HG03520 (cell line): ENCODE results near the gene FAM204A.

Source experiments
- ATAC-seq: cut with Tn5 transposase; IDR thresholded peaks from one replicate; pipeline ENCODE4 v1.9.1; 2021; ENCODE audit warnings: mild to moderate bottlenecking, moderate library complexity; ENCODE audit not compliant: unreplicated experiment

The FAM204A gene

DNA sequence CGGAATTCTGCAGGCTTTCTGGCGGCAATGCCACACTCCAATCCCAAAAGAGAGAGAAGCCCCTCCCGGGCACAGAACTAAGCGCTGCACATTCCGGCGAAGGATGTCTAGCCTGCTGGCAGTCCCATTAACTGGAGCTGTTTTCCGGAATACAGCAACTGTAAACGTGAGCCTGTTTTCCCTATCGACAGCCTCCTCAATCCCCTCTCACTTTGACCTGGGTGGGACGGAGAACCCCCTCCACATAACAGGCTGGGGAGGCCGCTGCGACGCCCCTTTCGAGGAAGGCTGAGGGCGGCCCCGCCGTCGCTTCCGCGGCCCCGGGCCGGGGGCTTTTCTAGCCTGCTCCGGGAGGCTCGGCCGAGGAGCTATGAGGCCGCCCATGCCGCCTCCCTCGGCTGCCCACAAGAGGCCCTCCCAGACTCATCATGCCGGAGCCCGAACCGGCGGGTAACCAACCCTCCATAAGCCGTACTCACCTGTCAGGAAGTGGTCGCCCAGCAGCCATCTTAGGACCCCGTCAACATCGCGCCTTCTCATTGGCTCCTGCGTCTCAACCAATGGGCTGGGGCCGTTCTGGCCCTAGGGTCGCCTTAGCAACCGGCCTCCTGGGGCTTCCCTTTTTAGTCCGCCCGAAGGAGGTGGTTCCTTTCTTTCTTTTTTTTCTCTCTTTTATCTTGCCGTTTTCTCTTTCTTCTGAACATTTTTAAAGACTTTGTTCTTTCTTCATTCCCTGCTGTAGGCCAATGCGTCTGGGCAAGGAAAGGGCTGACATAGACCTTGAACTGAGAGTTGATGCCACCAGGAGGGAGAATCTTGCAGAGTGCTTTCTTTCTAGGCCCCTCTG, at the start of gene FAM204A:
Gene FAM204A, minus strand, starts transcription at position 534 of the 847 bp plus-strand sequence. CDS start 5,909 bp downstream, outside the sequence.
- ATAC-seq = peak; percentile 100

GRCh38 chr10:118383699-118384098, 41.6 kb upstream of the FAM204A start:
- no peak for ATAC-seq

DNA sequence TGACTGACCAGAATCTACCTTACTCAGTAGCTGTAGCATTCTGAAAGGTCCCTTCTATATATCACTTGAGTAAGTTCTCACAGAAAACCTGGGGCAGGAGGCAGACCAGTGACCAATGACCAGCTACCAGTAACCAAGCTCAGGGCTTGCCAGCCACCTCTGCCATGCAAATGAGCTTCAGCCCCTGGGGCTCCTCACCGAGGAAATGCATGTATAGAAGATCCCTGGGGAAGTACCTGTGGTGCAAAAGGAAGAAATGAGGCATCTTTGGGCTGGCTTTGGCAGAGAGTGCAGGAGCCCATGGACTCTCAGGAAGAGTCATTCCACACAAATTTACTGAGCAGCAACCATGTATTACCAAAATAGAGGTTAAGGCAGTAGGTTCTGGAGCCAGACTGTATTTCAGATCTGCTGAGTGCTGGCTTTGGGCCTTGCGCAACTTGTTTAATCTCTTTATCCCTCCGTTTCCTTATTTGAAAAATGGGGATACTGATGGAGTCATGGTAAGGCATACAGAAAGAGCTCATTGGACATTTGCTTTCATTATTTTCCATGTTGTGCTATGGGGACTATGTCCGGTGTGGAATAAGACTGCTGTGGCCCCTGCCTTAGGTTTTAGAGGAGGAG, 41.1 kb upstream of the FAM204A start:
- no peak for ATAC-seq

DNA sequence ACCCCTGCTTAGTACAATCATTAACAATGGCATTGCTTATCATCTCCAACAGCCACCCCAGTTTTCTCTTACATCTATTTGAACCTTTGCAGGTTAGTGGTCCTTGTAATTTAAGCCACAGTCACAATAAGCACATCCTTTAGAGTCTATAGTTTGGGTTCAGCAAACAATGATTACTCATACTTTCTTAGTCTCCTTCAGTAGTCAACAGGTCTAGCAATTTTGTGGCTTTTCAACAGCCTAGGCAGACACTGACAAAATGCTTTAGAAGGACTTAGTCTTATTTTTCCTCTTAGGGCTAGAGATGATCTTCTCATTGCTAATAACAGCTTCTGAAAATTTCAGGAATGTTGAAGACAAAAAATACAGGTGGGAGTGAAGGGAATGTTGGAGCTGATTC, 32.3 kb upstream of the FAM204A start:
- no peak for ATAC-seq

- no peak for ATAC-seq
Observed at GRCh38 chr10:118373786-118374185, 31.7 kb upstream of the FAM204A start.

GRCh38 chr10:118370499-118370898, 28.4 kb upstream of the FAM204A start:
- ATAC-seq = no peak

DNA sequence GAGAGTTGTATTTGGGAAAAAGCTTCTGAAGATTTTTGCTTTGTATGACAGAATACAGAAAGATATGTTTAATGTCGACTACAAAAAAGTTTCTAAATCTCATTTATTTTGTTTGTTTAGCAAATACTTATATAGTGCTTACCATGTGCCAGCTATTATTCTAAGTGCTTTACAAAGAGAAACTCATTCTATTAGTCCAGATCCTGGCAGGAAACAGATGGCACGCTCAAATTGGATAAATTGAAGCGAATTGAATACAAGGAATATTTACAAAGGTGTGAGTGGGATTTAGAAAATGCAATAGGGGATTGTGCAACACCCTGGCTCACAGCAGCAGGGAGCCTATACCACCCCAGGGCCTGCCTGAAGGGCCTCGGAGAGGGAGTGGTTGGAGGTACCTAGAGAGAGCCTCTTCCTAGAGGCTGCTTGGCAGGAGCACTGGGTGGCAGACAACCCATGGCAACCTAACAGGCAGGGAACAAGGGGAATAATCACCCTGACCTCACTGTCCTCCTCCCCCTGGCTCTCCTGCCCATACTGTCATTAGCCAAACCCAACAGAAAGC, 27.6 kb upstream of the FAM204A start:
- ATAC-seq = no peak

DNA sequence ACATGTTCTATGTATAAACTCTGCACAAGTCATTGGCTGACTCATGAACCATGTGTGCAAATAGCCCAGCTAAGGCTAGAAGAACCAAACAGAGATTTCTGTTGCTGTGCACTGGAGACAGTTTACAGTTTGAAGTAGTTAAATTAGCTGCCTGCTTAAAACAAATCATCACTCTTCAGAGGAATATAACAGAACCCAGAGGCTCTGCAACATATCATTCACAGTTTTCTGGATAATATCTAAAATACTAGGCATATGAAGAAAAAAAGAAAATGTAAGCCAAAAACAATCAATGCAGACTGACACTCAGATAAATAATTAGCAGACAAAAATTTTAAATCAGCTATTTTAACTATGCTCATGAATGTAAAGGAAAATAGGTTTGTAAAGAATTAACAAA, 23.6 kb upstream of the FAM204A start:
- ATAC-seq = no peak

DNA sequence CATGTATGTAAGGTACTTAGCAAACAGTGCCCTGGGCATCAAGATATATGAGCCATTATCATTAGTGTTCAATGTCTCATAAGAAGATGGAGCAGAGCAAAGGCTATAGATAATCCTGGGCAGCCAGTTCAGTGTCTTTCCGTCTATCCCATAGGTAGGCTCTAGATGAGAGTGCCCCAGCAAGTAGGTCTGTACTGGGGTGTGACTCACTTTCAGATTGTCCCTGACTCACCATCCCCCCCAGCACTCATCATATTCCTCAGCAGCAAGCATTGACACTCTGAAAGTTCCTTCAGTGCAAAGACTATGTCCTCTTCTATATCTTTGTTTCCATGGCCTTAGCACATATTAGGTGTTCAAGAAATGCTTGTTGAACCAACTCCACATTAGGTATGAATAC, 20.0 kb upstream of the FAM204A start:
- no peak for ATAC-seq

DNA sequence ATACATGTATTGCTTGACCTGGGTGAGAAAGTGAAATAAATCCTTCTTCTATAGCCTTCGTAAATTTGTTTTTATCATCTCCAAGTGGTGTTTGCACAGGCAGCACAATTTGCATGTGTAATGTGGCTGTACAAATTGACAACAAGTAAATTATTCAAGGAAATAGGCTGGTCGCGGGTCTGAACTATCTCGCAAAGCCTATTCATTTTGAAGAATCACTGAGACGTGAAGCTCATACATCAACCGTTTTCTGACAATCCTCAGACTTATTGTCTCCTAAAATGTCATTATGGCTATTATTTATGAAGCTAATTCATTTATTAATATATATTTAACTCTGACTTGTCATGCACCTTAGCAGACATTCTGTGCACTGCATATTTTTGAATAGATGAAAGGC, 16.2 kb upstream of the FAM204A start:
- ATAC-seq = no peak

- no peak for ATAC-seq
Observed at GRCh38 chr10:118357841-118358240, 15.7 kb upstream of the FAM204A start.

DNA sequence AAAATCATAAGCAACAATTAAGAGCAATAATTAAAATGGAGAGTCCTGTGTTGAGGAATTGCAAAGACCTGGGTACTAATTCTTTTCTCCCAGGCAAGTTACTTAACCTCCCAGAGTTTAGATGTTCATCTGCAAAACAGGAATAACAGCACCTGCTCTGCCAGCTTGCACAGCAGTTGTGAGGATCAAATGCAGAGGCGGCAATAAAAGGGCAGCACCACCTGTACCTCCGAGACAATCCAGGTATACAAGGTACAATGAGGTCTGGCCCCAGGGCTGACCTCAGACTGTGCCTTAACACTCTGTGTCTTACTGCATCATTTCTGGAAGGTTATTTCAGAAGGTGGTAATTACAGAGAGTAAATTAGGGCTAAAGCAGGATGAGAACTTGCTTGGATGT, 14.5 kb upstream of the FAM204A start:
- ATAC-seq = no peak

- no peak for ATAC-seq
Observed at GRCh38 chr10:118355234-118355633, 13.1 kb upstream of the FAM204A start.

DNA sequence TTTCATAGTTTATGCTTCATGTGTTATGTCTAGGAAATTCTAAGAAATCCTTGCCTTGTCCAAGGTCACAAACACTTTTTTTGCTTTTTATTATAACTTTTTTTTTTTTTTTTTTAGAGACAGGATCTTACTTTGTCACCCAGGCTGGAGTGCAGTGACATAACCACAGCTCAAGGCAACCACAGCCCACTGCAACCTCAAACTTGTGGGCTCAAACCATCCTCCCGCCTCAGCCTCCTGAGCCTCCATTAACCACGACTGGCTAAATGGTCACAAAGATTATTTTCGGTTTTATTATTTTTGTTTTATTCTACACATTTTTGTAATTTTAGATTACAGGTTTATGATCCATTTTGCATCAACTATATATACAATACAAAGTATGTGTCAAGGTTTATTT, 7.1 kb upstream of the FAM204A start:
- ATAC-seq = no peak

- no peak for ATAC-seq
Observed at GRCh38 chr10:118343549-118343948, 1.4 kb upstream of the FAM204A start.

- no peak for ATAC-seq
Observed at GRCh38 chr10:118343115-118343514, 991 bp upstream of the FAM204A start.

- ATAC-seq = no peak
Observed at GRCh38 chr10:118342638-118343020, 505 bp upstream of the FAM204A start.

- no peak for ATAC-seq
Observed at GRCh38 chr10:118340486-118340885, 1.6 kb downstream of the FAM204A start.

DNA sequence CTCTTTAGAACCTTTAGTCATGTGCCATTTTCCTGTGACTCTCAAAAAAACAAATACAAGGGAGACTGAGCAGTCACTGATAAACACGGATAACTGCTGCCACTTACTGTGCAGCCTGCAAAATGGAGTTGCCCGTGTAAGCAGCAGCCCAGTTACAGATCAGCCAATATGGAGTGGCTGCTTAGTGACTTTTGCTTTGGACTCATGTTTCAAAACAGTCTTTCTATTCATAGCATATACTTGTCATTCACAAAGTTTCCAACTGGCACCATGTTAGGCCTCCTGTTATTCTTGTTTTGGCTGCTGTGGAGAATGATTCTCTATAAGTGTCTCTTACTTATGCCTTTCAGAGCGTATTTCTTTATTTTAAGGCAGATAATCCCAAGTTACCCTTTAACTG, 3.0 kb downstream of the FAM204A start:
- no peak for ATAC-seq

- no peak for ATAC-seq
Observed at GRCh38 chr10:118337356-118337755, 4.8 kb downstream of the FAM204A start.

- no peak for ATAC-seq
Observed at GRCh38 chr10:118333871-118334270, 8.3 kb downstream of the FAM204A start.
